GM15510 (cell line): Measurements from ENCODE around the gene COX17.

ENCODE experiments used
- POLR2A ChIP-seq: IDR thresholded peaks from 3 replicates; pipeline ENCODE4 v1.6.1; 2011; ENCODE audit warnings: borderline replicate concordance; ENCODE audit not compliant: insufficient read length; ENCODE audit errors: extremely low read depth

COX17 gene

DNA sequence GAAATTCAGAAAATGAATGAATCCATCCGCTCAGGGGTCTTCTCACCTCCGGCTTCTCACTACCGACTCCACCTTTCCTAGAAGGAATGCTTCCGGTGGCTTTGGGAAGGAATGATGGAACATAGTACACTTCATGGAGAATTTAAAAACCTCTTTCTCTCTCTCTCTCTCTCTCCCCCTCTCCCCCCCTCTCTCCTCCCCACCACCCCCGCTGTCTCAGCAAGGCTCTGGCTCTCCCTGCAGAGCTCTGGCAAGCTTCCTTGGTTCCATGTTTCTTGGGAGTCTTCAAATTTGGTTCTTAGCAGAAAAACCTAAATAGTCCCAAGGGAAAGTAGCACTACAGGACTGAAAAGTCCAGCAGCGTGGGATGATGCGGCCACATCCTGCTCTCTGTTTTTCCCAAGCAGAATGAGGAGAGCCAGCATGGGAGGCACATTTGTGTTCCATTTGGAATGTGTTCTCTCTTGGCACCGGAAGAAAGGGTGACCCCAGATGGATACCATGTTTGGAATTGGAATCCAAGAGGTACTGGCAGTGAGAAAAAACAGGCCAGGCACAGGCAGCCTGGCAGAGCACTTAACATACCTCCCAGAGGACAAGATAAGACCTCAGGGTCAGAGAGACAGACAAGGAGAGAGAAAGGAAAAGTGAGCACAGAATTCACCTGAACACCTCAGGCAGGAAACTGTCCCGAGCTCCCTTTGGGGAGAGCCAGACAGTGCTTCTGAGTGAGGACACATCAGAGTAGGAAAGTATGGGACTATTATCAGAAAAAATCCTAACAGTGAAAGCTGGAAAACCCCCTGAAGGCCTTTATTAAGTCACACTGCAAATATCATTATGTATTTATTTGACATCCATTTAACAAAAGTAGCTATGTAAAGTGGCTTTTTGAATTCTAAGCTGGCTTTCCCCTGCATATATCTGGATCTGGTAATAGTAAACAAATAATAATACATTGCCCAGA, 16.4 kb downstream of the COX17 start, which contains the start of gene POPDC2:
Gene POPDC2 (minus strand): TSS at position 116 of the 967 bp plus-strand sequence. CDS start 166 bp downstream, outside the sequence.
- TF ChIP-seq POLR2A: no peak

DNA sequence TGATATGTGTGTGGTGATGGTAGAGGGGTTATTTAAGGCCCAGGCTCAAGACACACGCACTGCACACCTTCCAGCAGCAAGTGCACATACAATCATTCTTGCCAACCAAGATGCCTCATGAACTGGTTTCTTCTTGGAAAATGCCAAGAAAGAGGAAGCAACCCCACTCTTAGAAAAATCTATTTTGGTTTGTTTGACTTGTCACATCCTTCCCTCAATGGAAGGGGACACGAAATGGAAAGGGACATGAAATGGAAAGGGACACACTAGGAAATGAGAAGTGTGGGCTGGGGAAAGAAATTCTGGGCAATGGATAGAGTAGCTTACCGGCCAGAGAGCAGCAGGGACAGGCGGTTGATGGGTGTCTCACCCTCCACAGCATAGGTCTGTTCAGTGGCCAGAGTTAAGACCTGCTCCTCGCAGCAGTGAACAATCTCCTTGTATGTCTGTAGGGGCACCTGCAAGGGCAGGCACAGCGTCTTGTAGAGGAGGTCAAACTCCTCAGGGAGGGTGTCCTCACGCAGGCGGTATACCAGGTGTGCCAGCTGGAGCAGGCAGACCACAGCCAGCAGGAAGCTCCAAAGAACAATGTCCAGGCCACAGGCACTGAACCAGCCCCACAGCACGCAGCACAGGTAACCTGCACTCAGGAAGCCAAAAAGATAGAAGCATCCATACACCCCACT, 17.5 kb downstream of the COX17 start:
- TF ChIP-seq POLR2A: no peak

DNA sequence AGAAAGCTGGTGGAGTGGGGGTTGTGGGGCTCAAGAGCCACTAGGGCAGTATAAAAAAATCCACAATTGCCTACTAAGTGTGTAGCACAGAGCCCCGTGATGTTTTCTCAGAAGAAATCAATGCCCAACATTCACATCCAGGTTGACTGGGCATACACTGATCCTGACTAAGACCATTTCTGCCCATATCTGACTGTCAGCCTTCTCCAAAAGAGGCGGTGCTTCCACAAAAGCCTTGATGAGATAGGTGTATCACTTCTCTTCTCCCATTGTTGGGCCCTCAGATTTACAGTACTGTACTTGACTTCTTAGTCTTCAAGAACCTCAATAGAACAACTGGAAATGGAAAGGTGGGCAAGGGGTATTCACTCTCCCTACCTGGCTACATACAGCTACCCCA, 18.2 kb downstream of the COX17 start:
- no peak for TF ChIP-seq POLR2A

DNA sequence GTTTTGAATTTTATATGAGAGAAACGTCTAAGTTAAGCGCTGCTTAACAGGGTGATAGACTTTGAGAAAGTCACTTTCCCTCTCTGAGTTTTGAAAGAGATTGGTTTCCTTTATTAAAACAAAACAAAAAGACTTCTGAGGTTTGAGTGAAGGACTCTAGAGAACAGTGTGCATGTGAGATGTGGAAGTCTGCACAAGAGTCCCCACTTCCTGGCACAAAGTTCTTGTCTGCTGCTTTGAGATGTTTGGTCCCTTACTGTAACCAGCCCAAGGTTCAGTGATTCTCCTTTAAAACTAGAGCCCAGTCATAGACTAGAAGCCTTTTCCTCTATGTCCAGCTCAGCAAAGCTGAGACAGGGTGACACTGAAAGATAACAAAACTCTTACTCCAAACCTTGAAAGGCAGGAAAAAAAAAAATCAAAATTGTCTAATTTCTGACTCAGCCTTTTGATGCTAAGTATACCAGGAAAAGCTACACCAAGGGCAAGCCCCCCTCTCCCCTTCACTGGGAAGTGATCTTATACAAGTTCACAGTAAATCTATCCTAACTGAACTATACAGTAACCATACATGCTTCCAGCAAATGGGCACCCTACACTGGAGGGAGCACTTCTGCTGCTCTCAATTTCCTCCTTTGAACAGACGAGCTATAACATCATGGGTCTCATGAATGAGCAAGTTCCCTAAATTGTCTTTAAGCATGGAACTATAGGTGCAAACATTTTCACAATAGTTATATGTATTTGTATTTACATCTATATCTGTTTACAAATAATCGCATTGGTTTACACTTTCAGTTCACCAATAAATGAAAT, 19.1 kb downstream of the COX17 start:
- no peak for TF ChIP-seq POLR2A

DNA sequence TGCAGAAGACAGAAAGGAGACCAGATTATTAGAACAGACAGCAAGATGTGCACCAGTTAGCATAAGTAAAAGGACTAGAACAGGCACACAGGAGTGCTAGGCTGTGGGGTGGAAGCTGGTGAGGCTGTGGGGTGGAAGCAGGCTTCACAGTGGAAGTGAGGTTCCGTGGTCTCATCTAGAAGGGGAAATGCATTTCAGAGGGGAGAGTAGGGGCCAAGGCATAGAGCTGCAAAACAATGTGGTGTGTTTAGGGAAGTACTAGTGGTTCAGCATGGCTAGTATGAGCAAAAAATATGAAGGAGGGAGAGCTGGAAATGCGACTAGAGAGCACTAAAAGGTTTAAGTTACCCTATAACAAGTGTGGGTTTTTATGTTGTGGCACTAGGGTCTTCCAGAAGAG, 23.3 kb downstream of the COX17 start:
- no peak for TF ChIP-seq POLR2A

DNA sequence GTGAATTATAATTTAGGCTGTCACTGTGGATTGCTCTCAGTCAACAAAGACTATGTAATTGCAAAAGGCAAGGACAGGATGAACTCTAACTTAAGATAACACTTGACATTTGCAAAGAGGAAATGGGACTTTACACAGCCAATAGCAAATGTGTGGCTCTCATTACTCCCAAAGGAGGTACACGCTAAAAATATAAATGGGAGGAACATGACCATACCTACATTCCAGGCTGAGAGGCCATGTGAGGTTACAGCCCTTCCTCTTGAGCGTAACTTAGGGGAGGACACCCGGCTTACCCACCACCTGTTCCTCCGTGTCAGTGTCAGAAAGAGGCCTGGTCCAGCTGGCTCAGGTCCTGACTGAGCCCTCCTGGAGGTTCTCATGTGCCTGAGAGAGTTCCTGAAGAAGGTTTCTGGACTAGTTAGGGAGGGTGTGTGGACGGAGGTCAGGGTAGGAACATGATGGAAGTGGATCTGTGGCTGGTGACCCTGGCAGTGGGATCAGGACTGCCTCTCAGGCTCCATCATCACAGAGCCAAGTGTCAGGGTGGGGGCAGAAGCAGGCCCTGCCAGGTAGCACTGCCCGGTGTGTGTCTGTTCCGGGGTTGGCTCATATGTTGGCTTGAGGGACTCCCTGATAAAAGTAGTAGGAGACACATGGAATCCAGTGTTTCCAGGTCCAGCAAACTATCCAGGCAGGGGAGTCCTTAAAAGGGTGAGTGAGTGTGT, 24.7 kb downstream of the COX17 start:
- no peak for TF ChIP-seq POLR2A

DNA sequence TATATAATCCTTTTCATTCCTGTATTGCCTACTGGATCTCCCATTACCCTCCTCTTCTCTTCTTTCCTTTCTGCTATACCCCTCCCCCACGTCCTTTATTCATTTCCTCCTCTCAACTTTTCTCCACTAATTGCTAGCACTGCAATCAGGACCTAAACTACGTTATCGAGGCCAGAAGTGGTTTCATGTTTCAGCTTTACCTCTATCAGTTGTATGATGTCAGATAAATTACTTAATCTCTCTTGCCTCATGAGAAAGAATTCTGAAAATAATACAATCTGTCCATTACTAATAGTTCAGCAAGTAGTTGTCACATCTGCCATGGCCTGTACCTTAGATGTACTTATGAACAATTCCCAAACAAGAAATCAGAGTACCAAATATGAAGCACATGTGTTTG, 27.4 kb downstream of the COX17 start:
- no peak for TF ChIP-seq POLR2A

DNA sequence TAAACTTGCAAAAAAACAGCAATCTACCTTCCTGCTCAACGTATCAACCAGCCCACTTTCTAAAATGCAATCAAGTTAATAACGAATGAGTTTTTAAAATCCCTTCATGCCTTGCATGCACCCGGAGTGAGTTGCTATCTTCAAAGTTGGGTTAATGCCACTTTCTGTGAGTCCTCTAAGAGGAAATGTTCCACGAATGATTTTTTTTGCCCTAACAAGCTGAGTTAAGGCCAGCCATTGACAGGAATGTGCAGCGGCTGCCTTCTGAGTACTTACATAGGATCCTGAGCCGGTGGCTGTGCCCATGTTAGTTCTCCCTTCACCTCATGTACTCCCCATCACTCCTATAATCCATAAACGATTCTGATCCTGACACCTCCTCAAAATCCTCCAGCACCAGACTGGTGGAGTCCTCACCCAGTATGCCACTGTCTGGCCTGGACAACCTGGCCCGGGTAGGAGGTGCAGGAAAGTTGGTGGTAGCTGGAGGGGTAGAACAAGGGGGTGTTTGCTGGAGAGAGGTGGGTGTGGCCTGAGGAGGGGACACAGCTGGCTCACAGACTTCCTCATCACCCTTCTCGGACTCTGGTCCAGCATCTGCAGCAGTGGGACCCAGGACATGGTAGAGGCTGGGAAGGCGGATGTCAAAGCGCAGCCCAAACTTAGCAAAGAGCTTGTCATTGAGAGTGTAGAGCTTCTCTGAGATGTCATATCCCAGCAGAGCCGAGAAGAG, 29.2 kb downstream of the COX17 start:
- no peak for TF ChIP-seq POLR2A

DNA sequence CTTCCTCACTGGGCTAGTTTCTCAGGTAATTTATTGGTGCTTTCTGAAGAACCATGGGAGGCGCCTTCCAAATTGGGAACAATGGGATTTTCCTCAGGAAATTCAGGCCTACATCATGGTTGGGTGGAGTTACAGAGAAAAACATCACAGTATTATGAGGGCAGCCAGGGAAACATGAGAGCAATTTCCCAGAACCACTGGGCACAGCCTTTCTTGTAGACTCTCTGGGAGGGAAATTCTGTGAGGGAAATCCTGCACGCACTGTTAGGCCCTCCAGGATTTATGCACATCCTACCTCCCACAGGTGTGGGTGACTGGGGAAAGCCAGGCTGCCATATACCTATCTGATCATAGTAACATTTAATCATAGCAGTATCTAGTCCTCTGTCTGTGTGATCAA, 30.0 kb downstream of the COX17 start:
- no peak for TF ChIP-seq POLR2A

DNA sequence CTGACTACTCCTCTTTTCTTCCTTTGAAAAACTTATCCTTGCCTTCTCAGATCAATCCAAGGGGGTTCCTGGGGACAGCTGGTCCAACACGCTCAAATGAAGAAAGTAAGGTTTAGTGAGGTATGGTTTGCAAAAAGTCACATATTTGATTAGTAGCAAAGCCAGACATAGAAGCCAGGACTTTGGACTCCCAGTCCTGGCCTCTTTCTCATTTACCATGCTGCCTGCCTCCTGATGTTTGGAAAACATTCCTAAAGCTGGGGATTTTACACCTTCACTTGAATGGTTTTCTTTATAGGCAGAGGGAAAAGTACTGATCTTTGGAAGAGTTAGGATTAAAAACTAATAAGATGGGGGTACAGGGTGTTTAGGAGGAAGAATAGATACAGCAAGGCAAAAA, 31.4 kb downstream of the COX17 start:
- no peak for TF ChIP-seq POLR2A

DNA sequence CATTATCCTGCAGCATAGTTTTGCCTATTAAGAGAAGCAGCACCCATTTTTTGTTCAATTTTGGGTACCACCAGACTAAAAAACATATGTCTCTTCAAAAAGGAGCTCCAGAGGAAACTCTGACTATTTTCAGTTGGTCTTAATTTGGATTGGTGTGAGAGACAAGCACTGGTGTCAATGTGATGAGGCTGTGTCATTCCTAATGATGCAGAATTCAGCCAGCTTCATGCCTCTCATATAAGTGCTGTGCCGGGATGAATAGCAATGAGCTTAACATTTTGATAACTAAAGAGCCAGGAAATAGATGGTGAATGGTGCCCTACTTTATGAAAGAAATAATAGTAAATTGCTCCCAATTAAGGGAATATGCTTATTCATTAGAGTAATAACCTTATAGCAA, 32.7 kb downstream of the COX17 start:
- TF ChIP-seq POLR2A: no peak

DNA sequence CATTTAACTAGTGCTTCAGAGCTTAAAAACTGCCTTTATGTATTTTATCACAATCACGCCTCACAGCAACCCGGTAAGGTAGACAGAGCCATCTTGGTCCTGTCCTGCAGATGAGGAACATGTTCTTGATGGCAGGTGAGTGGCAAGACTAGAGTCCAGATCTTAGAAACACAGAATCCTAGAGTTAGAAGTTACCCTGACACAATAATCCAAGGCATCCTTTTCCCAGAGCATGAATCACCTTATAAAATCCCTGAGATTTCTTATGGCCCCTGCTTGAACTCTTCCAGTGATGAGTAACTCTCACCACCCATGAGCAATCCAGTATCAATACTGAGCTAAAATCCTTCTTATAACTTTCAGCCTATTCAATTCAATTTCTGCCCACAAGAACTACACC, 33.7 kb downstream of the COX17 start:
- no peak for TF ChIP-seq POLR2A

DNA sequence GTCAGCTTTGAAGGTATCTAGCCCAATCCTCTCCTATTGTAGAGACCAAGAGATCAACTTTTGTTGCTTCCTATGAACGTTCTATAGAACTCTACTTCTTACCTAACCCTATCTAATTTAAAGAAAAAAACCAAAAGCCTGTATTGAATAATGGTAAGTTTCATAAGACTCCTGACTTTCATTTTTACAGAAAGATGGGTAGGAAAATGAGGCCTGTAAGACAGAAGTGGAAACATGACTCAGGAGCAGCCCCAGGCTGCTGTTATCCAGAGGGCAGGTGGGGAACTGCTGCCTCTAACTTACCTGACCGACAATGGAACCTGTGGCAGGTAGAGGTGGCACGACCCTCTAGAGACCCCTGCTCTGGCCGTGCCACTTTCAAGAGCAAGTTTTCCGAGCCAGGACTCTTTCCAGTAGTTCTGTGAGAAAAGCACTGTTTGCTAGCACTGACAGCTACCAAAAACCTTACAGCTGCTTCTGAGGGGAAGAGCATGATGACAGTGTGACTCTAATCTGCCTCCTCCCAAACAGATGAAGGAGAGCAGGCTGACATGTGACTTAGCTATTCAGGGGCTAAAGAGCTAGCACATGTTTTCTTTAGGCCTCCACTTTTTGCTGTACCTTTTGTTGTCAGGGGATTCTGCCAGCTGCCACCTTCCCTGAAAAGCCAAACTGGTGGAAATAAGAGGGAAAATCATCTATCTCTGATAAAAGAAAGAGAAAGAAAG, 34.3 kb downstream of the COX17 start:
- no peak for TF ChIP-seq POLR2A
